ENCODE data around the gene BRD3.
"Not testable (repeated sequence)": the region's sequence is repeated elsewhere in the genome, so short reads cannot be mapped to it uniquely, and the experiment has no call there.

BRD3 gene

DNA sequence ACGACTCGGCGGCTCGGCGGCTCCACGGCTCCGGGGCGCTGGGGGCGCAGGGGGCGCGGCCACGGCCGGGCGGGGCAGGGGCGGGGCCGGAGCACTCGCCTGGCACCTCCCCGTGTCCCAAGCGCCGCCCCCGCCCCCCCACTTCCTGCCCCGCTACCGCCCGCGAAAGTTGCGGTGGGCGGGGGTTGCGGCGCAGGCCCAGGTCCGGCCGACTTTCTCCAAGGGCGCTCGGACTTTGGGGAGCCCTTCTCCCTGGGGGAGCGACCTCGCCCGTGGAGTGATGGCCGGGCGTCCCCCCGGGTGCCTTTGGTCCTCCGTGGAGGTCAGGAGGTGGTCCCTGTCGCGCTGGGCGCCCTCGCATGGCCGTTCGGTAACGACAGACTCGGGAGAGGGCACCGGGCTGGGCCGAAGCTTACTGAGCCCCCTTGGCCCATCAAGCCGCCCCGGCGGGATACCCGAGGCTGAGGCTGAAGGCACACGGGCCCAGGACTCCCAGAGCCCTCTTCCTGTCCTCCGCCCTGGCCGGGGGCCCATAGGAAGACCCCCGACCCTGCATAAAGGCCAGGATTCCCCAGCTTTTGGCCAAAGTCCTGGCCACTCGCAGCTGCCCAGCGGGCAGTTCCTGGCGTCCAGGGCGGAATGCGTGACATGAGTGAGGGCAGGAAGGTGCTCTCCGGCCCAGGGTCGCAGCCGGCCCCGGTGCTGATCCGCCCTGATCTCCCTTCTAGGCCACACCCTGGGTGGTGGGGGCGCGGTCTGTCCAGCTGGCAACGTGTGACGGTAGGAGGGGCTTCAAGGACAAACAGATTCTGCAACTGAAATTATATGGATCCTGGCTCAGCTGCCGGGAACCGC, 74.8 kb downstream of the BRD3 start:
- peak overlapping the region; percentile 87 for H3K4me3 ChIP-seq (ENCODE audit: low read length)
- DNase-seq (ENCODE audit: low read depth): peak; percentile 93
- peak; percentile 47 for TF ChIP-seq CTCF (conservative IDR thresholded peaks at IDR 0.05; ENCODE audit: low read length)

DNA sequence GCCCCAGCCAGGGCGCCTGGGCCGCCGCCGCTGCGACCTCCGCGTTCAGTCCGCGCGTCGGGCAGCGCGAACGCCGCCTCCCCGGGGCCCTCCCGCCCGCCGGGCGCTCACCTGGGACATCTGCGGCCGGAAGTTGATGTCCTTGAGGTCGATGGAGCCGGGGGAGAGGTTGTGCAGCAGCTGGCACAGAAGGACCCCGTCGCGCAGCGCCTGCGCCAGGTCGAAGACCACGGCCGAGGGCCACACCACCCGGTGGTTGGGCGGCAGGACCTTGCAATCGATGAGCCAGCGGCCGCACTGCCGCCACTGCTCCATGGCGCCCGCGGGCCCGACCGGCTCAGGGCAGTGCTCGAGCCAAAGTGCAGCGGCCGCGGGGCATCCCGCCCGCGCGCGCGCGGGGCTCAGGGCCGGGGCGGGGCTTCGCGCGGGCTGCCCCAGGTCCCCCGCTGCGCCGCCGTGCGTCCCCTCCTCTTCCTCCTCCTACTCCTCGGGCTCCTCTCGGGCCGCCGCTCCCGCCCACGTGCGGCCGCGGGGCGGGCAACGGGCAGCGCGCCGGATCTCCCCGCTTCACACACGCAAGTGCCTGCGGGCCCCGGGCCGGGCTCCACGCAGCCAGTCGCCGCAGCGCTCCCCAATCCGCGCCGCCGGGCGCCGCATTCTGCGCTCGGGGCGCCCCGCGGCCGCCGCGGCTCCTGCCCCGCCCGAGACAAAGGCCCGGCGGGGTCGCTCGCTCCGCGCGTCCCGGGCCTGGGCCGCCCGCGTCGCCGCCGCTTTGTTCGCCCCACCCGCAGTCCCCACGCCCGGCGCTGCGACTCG, 75.7 kb downstream of the BRD3 start, which contains the start of gene VAV2:
VAV2 (minus strand) TSS at position 361 of the 816 bp plus-strand sequence; CDS start at position 315, 46 bp downstream.
- peak within 1 kb of the TSS; percentile 87 for H3K4me3 ChIP-seq (ENCODE audit: low read length)
- no peak for TF ChIP-seq CTCF (conservative IDR thresholded peaks at IDR 0.05; ENCODE audit: low read length)
- DNase-seq (ENCODE audit: low read depth): peak; percentile 63

DNA sequence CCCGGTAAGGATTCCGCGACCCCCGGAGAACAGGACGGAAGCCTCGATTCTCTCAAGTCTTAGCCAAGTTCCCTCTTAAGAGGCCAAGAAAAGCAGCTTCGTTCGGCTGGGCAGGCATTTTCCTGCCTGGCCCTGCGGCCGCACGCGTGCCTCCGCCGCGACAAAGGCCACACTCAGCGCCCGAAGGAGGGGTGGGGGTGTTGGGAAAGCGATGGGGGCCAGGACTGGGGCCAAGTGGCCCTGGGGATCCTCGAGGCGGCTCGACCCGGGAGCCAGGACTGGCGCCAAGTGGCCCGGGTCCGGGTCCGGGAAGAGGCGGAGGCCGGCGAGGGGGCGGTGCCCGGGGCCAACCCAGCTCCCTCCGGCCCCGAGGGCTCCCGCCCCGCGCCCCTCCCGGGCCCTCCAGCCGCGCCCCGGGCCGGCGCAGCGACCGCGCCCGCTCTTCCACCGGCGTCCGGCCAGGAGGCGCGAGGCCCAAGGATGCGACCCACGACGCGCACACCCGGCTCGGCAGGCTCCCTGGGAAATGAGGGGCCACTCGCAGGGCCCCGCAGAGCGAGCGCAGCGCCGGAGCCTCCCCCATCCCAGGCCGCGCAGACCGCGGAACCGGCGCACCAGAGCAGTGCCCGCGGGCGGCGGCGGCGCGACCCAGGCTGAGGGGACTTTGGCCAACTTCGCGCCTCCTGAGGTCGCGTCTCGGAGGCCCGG, 76.5 kb downstream of the BRD3 start:
- peak overlapping the region; percentile 73 for H3K4me3 ChIP-seq (ENCODE audit: low read length)
- TF ChIP-seq CTCF (conservative IDR thresholded peaks at IDR 0.05; ENCODE audit: low read length): no peak
- no peak for DNase-seq (ENCODE audit: low read depth)

DNA sequence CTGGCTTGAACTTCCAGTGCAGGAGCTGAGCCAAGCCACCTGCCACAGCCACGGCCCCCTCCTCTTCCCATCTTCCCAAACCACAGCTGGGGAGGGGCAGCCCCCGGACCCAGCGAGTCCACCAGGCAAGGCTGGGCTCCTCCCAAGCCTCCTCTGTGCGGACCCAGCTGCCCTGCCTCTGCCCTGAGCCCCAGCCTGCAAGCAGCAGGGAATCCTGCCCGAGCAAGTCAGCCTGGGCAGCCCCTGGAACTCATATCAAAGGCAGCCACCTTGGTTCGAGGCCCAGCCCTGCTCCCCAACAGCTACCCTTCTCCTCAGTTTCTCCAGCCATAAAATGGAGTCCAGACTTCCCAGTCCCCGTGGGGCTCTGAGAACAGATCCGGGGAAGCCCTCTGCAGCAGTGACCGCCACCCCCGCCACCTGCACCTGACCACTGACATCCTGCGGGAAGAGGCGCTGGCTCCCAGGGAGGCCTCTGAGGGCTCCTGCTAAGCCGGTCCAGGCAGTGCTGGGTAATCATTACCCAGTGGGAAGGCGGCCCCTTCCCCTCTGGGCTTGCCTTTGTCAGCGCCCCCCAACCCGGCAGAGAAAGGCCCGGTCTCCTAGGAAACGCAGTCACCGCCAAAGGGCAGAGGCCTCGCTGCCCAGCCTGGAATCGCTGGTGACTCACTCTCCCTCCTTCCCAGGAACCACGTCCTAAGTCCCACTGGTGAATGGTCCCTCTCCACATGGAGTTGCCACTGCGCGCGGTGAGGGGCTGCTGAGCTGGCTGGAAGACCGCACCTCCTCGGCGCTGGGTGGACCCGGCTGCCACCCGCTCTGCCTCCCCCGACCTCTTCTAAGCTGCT, 77.2 kb downstream of the BRD3 start:
- DNase-seq (ENCODE audit: low read depth): peak; percentile 71
- no peak for TF ChIP-seq CTCF (conservative IDR thresholded peaks at IDR 0.05; ENCODE audit: low read length)
- peak overlapping the region; percentile 73 for H3K4me3 ChIP-seq (ENCODE audit: low read length)

DNA sequence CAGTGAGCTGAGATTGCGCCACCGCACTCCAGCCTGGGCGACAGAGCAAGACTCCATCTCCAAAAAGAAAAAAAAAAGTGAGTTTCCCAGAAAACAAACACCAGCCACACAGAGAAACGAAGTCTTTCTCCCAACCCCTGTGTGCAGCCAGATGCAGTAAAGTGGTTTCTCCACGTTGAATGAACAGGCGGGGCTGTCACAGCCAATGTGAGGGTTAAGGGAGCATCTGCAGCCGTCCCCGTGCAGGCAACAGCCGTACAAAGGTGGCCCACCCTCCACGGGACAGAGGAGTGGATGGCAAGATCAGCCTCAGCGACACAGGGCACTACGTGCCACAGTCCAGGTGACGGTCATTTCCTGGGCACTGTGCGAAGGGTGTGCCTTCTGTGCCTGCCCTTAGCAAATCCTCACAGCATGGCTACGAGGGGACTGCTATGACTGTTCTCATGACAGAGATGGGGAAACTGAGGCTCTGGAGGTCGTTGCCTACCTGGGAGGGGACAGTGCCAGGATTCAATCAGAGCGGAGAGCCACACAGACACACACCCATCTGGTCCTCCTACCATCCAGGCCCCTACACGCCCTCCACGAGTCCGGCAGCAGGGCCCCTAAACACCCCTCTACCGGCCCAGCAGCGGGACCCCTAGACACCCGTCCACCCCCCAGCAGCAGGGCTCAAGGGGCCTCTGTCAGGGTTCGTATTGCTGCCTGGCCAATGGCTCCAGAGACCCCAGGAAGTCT, 78.0 kb downstream of the BRD3 start:
- no peak for DNase-seq (ENCODE audit: low read depth)
- no peak for TF ChIP-seq CTCF (conservative IDR thresholded peaks at IDR 0.05; ENCODE audit: low read length)
- no peak overlapping the region; the same call in 1 of the 2 replicates for H3K4me3 ChIP-seq (ENCODE audit: low read length)

DNA sequence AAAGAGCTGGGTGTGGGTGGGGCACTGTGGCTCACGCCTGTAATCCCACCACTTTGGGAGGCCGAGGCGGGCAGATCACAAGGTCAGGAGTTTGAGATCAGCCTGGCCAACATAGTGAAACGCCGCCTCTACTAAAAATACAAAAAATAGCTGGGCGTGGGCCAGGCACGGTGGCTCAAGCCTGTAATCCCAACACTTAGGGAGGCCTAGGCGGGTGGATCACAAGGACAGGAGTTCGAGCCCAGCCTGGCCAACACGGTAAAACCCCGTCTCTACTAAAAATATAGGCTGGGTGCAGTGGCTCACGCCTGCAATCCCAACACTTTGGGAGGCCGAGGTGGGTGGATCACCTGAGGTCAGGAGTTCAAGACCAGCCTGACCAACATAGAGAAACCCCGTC, 79.1 kb downstream of the BRD3 start:
- H3K4me3 ChIP-seq (ENCODE audit: low read length); DNase-seq (ENCODE audit: low read depth): not testable (repeated sequence)

All from AG10803 (cell line).